DND-41 (cell line): Measurements from ENCODE around the gene TMEM223.

Experiments used
- ATAC-seq: fragments of 200-7000 bp; cut with Tn5 transposase; 3 replicates; pipeline ENCODE4 v1.9.1; 2021; ENCODE audit warnings: low read depth; ENCODE audit not compliant: insufficient read depth
- DNase-seq: peaks from one replicate; pipeline ENCODE4 v3.0.0-alpha.2; 2020
- H2AFZ ChIP-seq: 2 replicates; pipeline ENCODE4 v1.6.0; 2012; ENCODE audit warnings: low read depth, low read length
- H3K27ac ChIP-seq: 2 replicates; pipeline ENCODE4 v1.5.1; 2012; ENCODE audit warnings: low read length, inconsistent platforms
- H3K27me3 ChIP-seq: fragments of 200-600 bp; sonication (generic); 2 replicates; pipeline ENCODE4 v1.6.0; 2012; ENCODE audit warnings: low read length, mild to moderate bottlenecking, inconsistent platforms; ENCODE audit not compliant: insufficient read depth, poor library complexity
- H3K36me3 ChIP-seq: 2 replicates; pipeline ENCODE4 v1.5.1; 2012; ENCODE audit warnings: low read length, inconsistent platforms; ENCODE audit not compliant: insufficient read depth
- H3K4me1 ChIP-seq: 2 replicates; pipeline ENCODE4 v1.5.1; 2012; ENCODE audit warnings: mild to moderate bottlenecking, low read length; ENCODE audit not compliant: insufficient read depth
- H3K4me2 ChIP-seq: 2 replicates; pipeline ENCODE4 v1.6.0; 2012; ENCODE audit warnings: mild to moderate bottlenecking, moderate library complexity, low read length, inconsistent platforms; ENCODE audit not compliant: insufficient read depth
- H3K4me3 ChIP-seq, 2 experiments: fragments of 200-600 bp in 1 of 2; shearing (Covaris generic) in 1 of 2; 2 replicates each; pipeline ENCODE4 v1.5.1; 2012 to 2016; ENCODE audit warnings: inconsistent platforms in 2 of 2, low read length in 2 of 2, mild to moderate bottlenecking in 2 of 2, low read depth in 1 of 2, moderate library complexity in 1 of 2
- H3K79me2 ChIP-seq: 2 replicates; pipeline ENCODE4 v1.6.0; 2012; ENCODE audit warnings: low read length, inconsistent platforms; ENCODE audit not compliant: insufficient read depth
- H3K9ac ChIP-seq: 2 replicates; pipeline ENCODE4 v1.6.0; 2012; ENCODE audit warnings: low read depth, mild to moderate bottlenecking, inconsistent platforms, low read length, moderate library complexity
- H3K9me3 ChIP-seq: 2 replicates; pipeline ENCODE4 v1.5.1; 2012; ENCODE audit warnings: low read length, moderate library complexity, mild to moderate bottlenecking, inconsistent platforms; ENCODE audit not compliant: insufficient read depth, severe bottlenecking
- H4K20me1 ChIP-seq: 2 replicates; pipeline ENCODE4 v1.6.0; 2012; ENCODE audit warnings: low read length; ENCODE audit not compliant: insufficient read depth
- CTCF ChIP-seq: IDR thresholded peaks from 2 replicates; pipeline ENCODE4 v1.5.1; 2012; ENCODE audit warnings: borderline replicate concordance, low read length, moderate library complexity, mild to moderate bottlenecking; ENCODE audit not compliant: poor library complexity, severe bottlenecking; ENCODE audit errors: extremely low read depth
- EZH2 ChIP-seq: IDR thresholded peaks from 3 replicates; pipeline ENCODE4 v1.6.1; 2012; ENCODE audit warnings: borderline replicate concordance, low read depth, mild to moderate bottlenecking, moderate library complexity, low read length, inconsistent platforms; ENCODE audit not compliant: severe bottlenecking

Gene TMEM223

GRCh38 chr11:62792202-62792575 is 383 bp upstream of the TMEM223 start:
- TF ChIP-seq CTCF (no peak), EZH2 (no peak)
- ATAC-seq = peak; percentile 10
- Histone ChIP-seq H3K79me2 (peaks cover 52% of the 10 kb centered on the region), H3K27ac (peak overlapping the region; percentile 37), H3K36me3 (peaks cover 84% of the 10 kb centered on the region), H3K9me3 (no peaks in the 10 kb centered on the region), H2AFZ (no peak overlapping the region; the same call in 1 of the 2 replicates), H3K4me1 (peaks cover 51% of the 10 kb centered on the region), H4K20me1 (no peaks in the 10 kb centered on the region), H3K9ac (peak overlapping the region; percentile 78), H3K4me2 (peak overlapping the region; percentile 92), H3K4me3 (peak overlapping the region; percentile 47 to 72; a peak in 3 of 4 replicates), H3K27me3 (no peaks in the 10 kb centered on the region)
- peak; percentile 30 for DNase-seq

GRCh38 chr11:62789576-62789975 is 2.2 kb downstream of the TMEM223 start:
- Histone ChIP-seq H3K36me3 (peaks cover 66% of the 10 kb centered on the region), H3K27ac (no peak overlapping the region), H3K9me3 (no peaks in the 10 kb centered on the region), H3K4me2 (peak overlapping the region; percentile 92; the same call in 1 of the 2 replicates), H3K4me1 (peaks cover 61% of the 10 kb centered on the region), H2AFZ (no peak overlapping the region), H3K4me3 (no peak overlapping the region), H3K9ac (0 out of 2 replicates have a peak overlapping the region, but pooled peaks have one; percentile 83), H4K20me1 (no peaks in the 10 kb centered on the region), H3K27me3 (no peaks in the 10 kb centered on the region), H3K79me2 (peaks cover 60% of the 10 kb centered on the region)
- TF ChIP-seq EZH2 (no peak), CTCF (no peak)
- DNase-seq (no peak), ATAC-seq (no peak)

GRCh38 chr11:62788991-62789390 is 2.8 kb downstream of the TMEM223 start:
- H3K4me1 ChIP-seq = peaks cover 61% of the 10 kb centered on the region
- no peaks in the 10 kb centered on the region for H3K27me3 ChIP-seq
- peaks cover 60% of the 10 kb centered on the region for H3K36me3 ChIP-seq
- ATAC-seq (no peak), DNase-seq (no peak)
- H3K4me3 ChIP-seq = peak overlapping the region in 1 of 2 experiments; percentile 93; a peak in 2 of 4 replicates
- peak overlapping the region; percentile 92 for H3K4me2 ChIP-seq
- no peaks in the 10 kb centered on the region for H4K20me1 ChIP-seq
- H3K79me2 ChIP-seq = peaks cover 59% of the 10 kb centered on the region
- H2AFZ ChIP-seq = no peak overlapping the region
- no peak overlapping the region for H3K27ac ChIP-seq
- TF ChIP-seq CTCF (peak; percentile 13), EZH2 (no peak)
- H3K9me3 ChIP-seq = no peaks in the 10 kb centered on the region
- H3K9ac ChIP-seq = peak overlapping the region; percentile 83; the same call in 1 of the 2 replicates
